SK-N-SH treated with all-trans-retinoic acid at 6 μM for 48 hours (cell line): ENCODE measurements around the gene SUN3.
"Not testable (repeated sequence)": the region's sequence is repeated elsewhere in the genome, so short reads cannot be mapped to it uniquely, and the experiment has no call there.

Experiments used
- ATAC-seq: fragments of 200-7000 bp; cut with Tn5 transposase; 3 replicates; pipeline ENCODE4 v1.9.1; 2020; ENCODE audit warnings: mild to moderate bottlenecking, moderate library complexity
- BACH2 ChIP-seq: fragments of 250-450 bp; sonication (Bioruptor Pico); IDR thresholded peaks from 2 replicates; pipeline ENCODE4 v1.9.0; 2021; ENCODE audit warnings: mild to moderate bottlenecking, borderline replicate concordance
- CSDC2 ChIP-seq: fragments of 250-450 bp; sonication (Bioruptor Pico); IDR thresholded peaks from 2 replicates; pipeline ENCODE4 v1.5.0; 2020; ENCODE audit warnings: mild to moderate bottlenecking, moderate library complexity
- ESRRG ChIP-seq: fragments of 250-450 bp; sonication (Bioruptor Pico); IDR thresholded peaks from 2 replicates; pipeline ENCODE4 v1.6.1; 2021; ENCODE audit warnings: mild to moderate bottlenecking
- GLIS3 ChIP-seq: fragments of 250-450 bp; sonication (Bioruptor Pico); IDR thresholded peaks from 2 replicates; pipeline ENCODE4 v1.5.0; 2020; ENCODE audit warnings: mild to moderate bottlenecking, moderate library complexity
- ISL1 ChIP-seq: fragments of 250-450 bp; sonication (Bioruptor Pico); IDR thresholded peaks from 2 replicates; pipeline ENCODE4 v2.1.2; 2022; ENCODE audit warnings: mild to moderate bottlenecking, moderate library complexity
- OSR1 ChIP-seq: fragments of 250-450 bp; sonication (Bioruptor Pico); IDR thresholded peaks from 2 replicates; pipeline ENCODE4 v1.8.0; 2022; ENCODE audit warnings: moderate library complexity, mild to moderate bottlenecking, inconsistent platforms
- RARB ChIP-seq: fragments of 250-450 bp; sonication (Bioruptor Pico); IDR thresholded peaks from 2 replicates; pipeline ENCODE4 v1.8.0; 2021; ENCODE audit warnings: mild to moderate bottlenecking, moderate library complexity
- SNAI2 ChIP-seq: fragments of 250-450 bp; sonication (Bioruptor Pico); IDR thresholded peaks from 2 replicates; pipeline ENCODE4 v1.5.0; 2020; ENCODE audit warnings: mild to moderate bottlenecking, moderate library complexity
- TCF4 ChIP-seq: fragments of 250-450 bp; sonication (Bioruptor Pico); IDR thresholded peaks from 2 replicates; pipeline ENCODE4 v1.8.0; 2021; ENCODE audit warnings: mild to moderate bottlenecking, moderate library complexity, borderline replicate concordance
- TOX ChIP-seq: fragments of 250-450 bp; sonication (Bioruptor Pico); IDR thresholded peaks from 2 replicates; pipeline ENCODE4 v1.8.0; 2021; ENCODE audit warnings: mild to moderate bottlenecking, moderate library complexity, borderline replicate concordance
- ZC3H10 ChIP-seq: fragments of 250-450 bp; sonication (Bioruptor Pico); IDR thresholded peaks from 2 replicates; pipeline ENCODE4 v1.5.1; 2021; ENCODE audit warnings: mild to moderate bottlenecking, moderate library complexity
- ZFP3 ChIP-seq: fragments of 250-450 bp; sonication (Bioruptor Pico); IDR thresholded peaks from 2 replicates; pipeline ENCODE4 v1.5.0; 2020; ENCODE audit warnings: mild to moderate bottlenecking, moderate library complexity
- ZNF565 ChIP-seq: fragments of 450-650 bp; formaldehyde crosslinking; conservative IDR thresholded peaks from 2 replicates; pipeline ENCODE4 v1.5.0; 2020; ENCODE audit warnings: low read depth, mild to moderate bottlenecking, moderate library complexity
- ZNF70 ChIP-seq: fragments of 450-650 bp; formaldehyde crosslinking; IDR thresholded peaks from 2 replicates; pipeline ENCODE4 v1.5.0; 2020; ENCODE audit warnings: mild to moderate bottlenecking, moderate library complexity
- TF ChIP-seq, protein P1 (sequence below): fragments of 250-450 bp; sonication (Bioruptor Pico); IDR thresholded peaks from 2 replicates; pipeline ENCODE4 v1.8.0; 2021; ENCODE audit warnings: low read depth, mild to moderate bottlenecking, moderate library complexity, borderline replicate concordance
- TF ChIP-seq, protein P2 (sequence below): fragments of 250-450 bp; sonication (Bioruptor Pico); IDR thresholded peaks from 2 replicates; pipeline ENCODE4 v1.8.0; 2020; ENCODE audit warnings: mild to moderate bottlenecking, moderate library complexity, borderline replicate concordance
- TF ChIP-seq, protein P3 (sequence below): fragments of 250-450 bp; sonication (Bioruptor Pico); IDR thresholded peaks from 2 replicates; pipeline ENCODE4 v1.5.0; 2020; ENCODE audit warnings: mild to moderate bottlenecking, moderate library complexity

The SUN3 gene

DNA sequence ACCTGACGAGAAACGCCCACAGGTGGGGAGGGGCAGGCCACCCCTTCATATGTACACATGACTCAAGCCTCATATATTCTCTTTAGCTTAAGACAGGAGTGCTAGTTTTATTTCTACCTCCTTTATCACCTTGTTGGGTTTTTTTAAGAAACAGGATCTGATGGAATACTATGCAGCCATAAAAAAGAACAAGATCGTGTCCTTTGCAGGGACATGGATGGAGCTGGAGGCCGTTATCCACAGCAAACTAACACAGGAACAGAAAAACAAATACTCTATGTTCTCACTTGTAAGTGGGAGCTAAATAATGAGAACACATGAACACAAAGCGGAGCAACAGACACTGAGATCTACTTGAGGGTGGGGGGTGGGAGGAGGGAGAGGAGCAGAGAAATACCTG lies 38.3 kb downstream of the SUN3 start (continued):
- TF ChIP-seq CSDC2 (CRISPR knock-in tag) = no peak
- TF ChIP-seq TOX (CRISPR knock-in tag) = no peak
- TF ChIP-seq, protein P1, sequence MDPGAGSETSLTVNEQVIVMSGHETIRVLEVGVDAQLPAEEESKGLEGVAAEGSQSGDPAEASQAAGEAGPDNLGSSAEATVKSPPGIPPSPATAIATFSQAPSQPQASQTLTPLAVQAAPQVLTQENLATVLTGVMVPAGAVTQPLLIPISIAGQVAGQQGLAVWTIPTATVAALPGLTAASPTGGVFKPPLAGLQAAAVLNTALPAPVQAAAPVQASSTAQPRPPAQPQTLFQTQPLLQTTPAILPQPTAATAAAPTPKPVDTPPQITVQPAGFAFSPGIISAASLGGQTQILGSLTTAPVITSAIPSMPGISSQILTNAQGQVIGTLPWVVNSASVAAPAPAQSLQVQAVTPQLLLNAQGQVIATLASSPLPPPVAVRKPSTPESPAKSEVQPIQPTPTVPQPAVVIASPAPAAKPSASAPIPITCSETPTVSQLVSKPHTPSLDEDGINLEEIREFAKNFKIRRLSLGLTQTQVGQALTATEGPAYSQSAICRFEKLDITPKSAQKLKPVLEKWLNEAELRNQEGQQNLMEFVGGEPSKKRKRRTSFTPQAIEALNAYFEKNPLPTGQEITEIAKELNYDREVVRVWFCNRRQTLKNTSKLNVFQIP = no peak
- TF ChIP-seq ZFP3 (CRISPR knock-in tag) = no peak
- TF ChIP-seq SNAI2 (CRISPR knock-in tag) = no peak

DNA sequence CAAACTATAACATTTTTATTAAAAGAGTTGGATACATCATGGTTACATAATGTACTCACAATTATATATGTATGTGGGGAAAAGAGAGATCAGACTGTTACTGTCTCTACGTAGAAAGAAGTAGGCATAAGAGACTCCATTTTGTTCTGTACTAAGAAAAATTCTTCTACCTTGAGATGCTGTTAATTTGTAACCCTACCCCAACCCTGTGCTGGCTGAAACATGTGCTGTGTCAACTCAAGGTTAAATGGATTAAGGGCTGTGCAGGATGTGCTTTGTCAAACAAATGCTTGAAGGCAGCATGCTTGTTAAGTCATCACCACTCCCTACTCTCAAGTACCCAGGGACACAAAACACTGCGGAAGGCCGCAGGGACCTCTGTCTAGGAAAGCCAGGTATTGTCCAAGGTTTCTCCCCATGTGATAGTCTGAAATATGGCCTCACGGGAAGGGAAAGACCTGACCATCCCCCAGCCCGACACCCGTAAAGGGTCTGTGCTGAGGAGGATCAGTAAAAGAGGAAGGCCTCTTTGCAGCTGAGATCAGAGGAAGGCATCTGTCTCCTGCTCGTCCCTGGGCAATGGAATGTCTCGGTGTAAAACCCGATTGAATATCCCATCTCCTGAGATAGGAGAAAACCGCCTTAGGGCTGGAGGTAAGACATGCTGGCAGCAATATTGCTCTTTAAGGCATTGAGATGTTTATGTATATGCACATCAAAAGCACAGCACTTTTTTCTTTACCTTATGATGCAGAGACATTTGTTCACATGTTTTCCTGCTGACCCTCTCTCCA lies 39.1 kb downstream of the SUN3 start:
- ATAC-seq = not testable (repeated sequence)
- peak; percentile 97; the same call in 1 of the 2 replicates for TF ChIP-seq CSDC2 (CRISPR knock-in tag)
- peak; percentile 79 for TF ChIP-seq TOX (CRISPR knock-in tag)
- TF ChIP-seq, protein P2, sequence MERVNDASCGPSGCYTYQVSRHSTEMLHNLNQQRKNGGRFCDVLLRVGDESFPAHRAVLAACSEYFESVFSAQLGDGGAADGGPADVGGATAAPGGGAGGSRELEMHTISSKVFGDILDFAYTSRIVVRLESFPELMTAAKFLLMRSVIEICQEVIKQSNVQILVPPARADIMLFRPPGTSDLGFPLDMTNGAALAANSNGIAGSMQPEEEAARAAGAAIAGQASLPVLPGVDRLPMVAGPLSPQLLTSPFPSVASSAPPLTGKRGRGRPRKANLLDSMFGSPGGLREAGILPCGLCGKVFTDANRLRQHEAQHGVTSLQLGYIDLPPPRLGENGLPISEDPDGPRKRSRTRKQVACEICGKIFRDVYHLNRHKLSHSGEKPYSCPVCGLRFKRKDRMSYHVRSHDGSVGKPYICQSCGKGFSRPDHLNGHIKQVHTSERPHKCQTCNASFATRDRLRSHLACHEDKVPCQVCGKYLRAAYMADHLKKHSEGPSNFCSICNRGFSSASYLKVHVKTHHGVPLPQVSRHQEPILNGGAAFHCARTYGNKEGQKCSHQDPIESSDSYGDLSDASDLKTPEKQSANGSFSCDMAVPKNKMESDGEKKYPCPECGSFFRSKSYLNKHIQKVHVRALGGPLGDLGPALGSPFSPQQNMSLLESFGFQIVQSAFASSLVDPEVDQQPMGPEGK (CRISPR knock-in tag) = peak; percentile 71; the same call in 1 of the 2 replicates
- peak; percentile 96; the same call in 1 of the 2 replicates for TF ChIP-seq RARB (CRISPR knock-in tag)
- TF ChIP-seq SNAI2 (CRISPR knock-in tag) = peak; percentile 63; the same call in 1 of the 2 replicates
- TF ChIP-seq ZC3H10 (CRISPR knock-in tag) = peak; percentile 99
- peak; percentile 22; the same call in 1 of the 2 replicates for TF ChIP-seq ISL1 (CRISPR knock-in tag)
- TF ChIP-seq OSR1 (CRISPR knock-in tag) = peak; percentile 74; the same call in 1 of the 2 replicates

DNA sequence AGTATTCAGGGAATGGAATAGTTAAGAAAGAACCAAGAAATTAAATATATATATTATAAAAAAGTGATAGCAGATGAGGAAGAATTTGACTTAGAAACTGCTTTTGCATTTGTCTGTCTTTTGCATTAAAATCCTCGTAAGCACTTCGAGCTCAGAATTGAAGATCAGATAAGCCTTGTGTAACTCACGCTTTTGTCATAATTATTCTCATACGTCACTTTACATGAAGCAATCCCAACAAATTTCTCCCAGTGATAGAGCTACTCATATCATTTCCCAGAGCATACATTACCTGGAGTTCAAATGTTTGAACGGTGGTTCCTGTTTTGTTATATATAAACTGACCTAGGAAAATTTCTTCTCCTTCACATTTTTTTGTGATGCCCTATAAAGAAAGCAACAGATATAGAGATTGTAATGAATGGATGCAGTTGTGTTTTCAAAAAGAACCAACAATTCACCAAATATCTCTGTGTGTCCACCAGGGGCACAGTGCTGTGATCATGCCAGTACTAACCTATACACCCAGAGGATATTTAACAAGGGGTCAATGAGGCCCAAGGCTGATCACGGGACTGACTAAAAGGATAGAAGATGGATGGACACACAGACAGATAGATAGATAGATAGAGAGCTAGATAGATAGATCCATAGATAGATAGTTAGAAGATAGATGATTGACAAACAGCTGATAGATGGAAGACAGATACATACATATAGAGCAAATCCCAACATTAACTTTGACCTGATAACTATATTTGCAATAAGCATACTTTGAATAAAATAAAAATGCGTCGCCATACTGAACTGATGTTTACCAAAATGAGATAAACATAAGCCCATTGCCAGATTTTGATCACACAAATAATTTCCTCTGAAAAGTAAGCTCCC lies 40.2 kb downstream of the SUN3 start:
- TF ChIP-seq ZC3H10 (CRISPR knock-in tag) (no peak), ZNF565 (no peak), CSDC2 (CRISPR knock-in tag) (no peak), TCF4 (CRISPR knock-in tag) (no peak), SNAI2 (CRISPR knock-in tag) (no peak), ISL1 (CRISPR knock-in tag) (no peak), BACH2 (CRISPR knock-in tag) (no peak), GLIS3 (CRISPR knock-in tag) (no peak), ESRRG (CRISPR knock-in tag) (no peak), ZNF70 (CRISPR knock-in tag) (no peak)
- peak; percentile 84 for ATAC-seq

DNA sequence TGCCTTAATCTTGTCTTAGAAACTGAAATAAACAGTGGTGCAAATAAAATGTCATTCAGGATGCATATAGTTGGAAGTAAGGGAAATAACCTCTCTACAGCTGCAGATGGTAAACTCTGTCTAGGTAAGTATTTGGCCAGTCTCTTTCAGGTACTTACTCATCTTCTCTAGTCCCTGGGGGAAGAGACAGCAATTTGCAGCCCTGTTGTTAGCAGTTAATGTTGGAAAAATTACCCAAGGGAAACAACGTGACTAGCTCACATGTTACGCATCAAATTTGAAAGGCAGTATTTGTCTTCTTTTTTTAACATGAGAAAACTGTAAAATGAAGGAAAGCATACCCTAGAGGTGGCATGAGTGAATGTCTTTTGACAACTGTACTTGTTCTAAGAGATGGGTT lies 46.3 kb downstream of the SUN3 start:
- TF ChIP-seq SNAI2 (CRISPR knock-in tag) (no peak), BACH2 (CRISPR knock-in tag) (no peak), ZFP3 (CRISPR knock-in tag) (no peak), CSDC2 (CRISPR knock-in tag) (no peak), GLIS3 (CRISPR knock-in tag) (no peak)
- TF ChIP-seq, protein P3, sequence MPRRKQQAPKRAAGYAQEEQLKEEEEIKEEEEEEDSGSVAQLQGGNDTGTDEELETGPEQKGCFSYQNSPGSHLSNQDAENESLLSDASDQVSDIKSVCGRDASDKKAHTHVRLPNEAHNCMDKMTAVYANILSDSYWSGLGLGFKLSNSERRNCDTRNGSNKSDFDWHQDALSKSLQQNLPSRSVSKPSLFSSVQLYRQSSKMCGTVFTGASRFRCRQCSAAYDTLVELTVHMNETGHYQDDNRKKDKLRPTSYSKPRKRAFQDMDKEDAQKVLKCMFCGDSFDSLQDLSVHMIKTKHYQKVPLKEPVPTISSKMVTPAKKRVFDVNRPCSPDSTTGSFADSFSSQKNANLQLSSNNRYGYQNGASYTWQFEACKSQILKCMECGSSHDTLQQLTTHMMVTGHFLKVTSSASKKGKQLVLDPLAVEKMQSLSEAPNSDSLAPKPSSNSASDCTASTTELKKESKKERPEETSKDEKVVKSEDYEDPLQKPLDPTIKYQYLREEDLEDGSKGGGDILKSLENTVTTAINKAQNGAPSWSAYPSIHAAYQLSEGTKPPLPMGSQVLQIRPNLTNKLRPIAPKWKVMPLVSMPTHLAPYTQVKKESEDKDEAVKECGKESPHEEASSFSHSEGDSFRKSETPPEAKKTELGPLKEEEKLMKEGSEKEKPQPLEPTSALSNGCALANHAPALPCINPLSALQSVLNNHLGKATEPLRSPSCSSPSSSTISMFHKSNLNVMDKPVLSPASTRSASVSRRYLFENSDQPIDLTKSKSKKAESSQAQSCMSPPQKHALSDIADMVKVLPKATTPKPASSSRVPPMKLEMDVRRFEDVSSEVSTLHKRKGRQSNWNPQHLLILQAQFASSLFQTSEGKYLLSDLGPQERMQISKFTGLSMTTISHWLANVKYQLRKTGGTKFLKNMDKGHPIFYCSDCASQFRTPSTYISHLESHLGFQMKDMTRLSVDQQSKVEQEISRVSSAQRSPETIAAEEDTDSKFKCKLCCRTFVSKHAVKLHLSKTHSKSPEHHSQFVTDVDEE = no peak
- ATAC-seq = no peak

DNA sequence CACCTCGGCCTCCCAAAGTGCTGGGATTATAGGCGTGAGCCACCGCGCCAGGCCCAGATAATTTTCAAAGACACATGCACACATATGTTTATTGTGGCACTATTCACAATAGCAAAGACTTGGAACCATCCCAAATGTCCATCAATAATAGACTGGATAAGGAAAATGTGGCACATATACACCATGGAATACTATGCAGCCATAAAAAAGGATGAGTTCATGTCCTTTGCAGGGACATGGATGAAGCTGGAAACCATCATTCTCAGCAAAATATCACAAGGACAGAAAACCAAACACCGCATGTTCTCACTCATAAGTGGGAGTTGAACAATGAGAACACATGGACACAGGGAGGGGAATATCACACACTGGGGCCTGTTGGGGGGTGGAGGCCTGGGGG lies 48.3 kb downstream of the SUN3 start:
- ATAC-seq = not testable (repeated sequence)
